ES-I3 (cell line): Measurements from ENCODE around the gene ME3.

ENCODE experiments used
- H3K36me3 ChIP-seq: 2 replicates; pipeline ENCODE4 v1.6.1; 2013; ENCODE audit warnings: mild to moderate bottlenecking, low read length, control low read depth, moderate library complexity; ENCODE audit not compliant: insufficient read depth
- H3K4me1 ChIP-seq: 2 replicates; pipeline ENCODE4 v1.6.1; 2013; ENCODE audit warnings: mild to moderate bottlenecking, control low read depth, low read length; ENCODE audit not compliant: insufficient read depth
- H3K9ac ChIP-seq: 2 replicates; pipeline ENCODE4 v1.6.1; 2013; ENCODE audit warnings: low read depth, mild to moderate bottlenecking, low read length, moderate library complexity
- H3K9me3 ChIP-seq: 2 replicates; pipeline ENCODE4 v1.6.1; 2013; ENCODE audit warnings: mild to moderate bottlenecking, low read length, moderate library complexity; ENCODE audit not compliant: control insufficient read depth, insufficient read depth

Gene ME3

GRCh38 chr11:86672007-86672621 is at the start of gene ME3:
ME3 (minus strand) TSS chr11:86672616.
- H3K9ac ChIP-seq = peak within 1 kb of the TSS; percentile 66
- H3K9me3 ChIP-seq = no peaks in the 10 kb centered on the region
- H3K36me3 ChIP-seq = no peaks in the 10 kb centered on the region
- H3K4me1 ChIP-seq = peaks cover 20% of the 10 kb centered on the region

- Histone ChIP-seq H3K9me3 (peaks cover 2% of the 10 kb centered on the region; the same call in 1 of the 2 replicates), H3K36me3 (no peaks in the 10 kb centered on the region), H3K9ac (no peak overlapping the region), H3K4me1 (peaks cover 8% of the 10 kb centered on the region)
These were observed 49.6 kb upstream of the ME3 start for GRCh38 chr11:86722006-86722405.

DNA sequence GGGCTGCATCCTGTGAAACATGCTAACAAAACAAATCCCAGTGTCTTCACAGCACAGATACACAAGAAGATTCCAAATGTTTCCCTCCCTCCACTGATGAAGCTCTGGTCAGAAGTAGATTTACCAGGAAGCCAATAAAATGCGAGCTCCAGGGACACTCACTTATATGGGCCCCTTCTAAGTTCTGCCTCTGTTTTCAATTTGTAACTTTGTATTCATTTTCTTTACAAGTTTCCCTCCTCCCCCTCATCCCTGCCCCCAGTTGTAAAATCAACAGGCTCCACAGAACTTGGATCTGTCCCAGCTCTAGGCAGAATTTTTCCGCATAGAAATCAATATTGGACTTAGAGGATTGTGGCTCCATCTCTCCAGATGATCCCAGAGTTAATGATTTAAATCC is 48.1 kb upstream of the ME3 start:
- Histone ChIP-seq H3K9ac (no peak overlapping the region), H3K4me1 (peaks cover 8% of the 10 kb centered on the region)

GRCh38 chr11:86719781-86720463 is 47.5 kb upstream of the ME3 start:
- H3K36me3 ChIP-seq = no peaks in the 10 kb centered on the region
- no peaks in the 10 kb centered on the region for H3K9me3 ChIP-seq
- H3K4me1 ChIP-seq = peaks cover 8% of the 10 kb centered on the region
- H3K9ac ChIP-seq = no peak overlapping the region

More for the DNA sequence above, 48.1 kb upstream of the ME3 start:
- Histone ChIP-seq H3K36me3 (no peaks in the 10 kb centered on the region), H3K9me3 (no peaks in the 10 kb centered on the region)

DNA sequence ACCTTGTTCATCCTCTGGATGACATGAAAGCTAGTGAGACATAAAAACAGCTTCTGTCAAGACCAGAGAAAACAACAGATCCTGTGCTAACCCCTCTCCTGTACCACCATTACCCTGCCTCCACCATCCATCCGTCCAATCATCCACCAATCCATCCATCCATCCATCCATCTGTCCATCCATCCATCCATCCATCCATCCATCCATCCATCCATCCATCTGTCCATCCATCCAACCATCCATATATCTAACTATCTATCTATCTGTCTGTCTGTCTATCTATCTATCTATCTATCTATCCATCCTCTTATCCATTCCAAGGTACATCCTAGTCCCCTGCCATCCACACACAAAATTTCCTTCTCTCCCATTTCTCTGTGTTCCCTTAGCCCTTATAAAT is 46.6 kb upstream of the ME3 start:
- H3K36me3 ChIP-seq = no peaks in the 10 kb centered on the region
- H3K4me1 ChIP-seq = peaks cover 8% of the 10 kb centered on the region
- H3K9ac ChIP-seq = no peak overlapping the region

DNA sequence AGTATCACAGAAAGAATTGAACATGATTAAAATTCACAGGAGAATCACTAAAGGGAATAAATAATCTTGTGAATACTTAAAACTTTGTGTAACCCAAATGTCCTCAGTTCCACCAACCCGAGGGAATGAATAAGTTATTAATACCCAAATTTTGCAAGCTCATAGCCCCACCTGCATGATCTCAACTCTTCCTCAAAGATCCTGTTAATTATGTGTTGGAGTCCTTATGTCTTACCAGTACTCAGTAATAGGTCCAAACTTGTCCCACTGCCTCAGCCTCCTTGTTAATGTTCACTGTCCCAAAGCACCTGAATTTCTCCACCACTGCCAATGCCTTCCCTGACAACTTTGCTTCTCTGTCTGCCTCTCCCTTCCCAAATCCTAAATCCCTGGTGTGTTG is 46.1 kb upstream of the ME3 start:
- Histone ChIP-seq H3K9me3 (no peaks in the 10 kb centered on the region), H3K4me1 (peaks cover 8% of the 10 kb centered on the region), H3K36me3 (no peaks in the 10 kb centered on the region), H3K9ac (no peak overlapping the region)

More for the DNA sequence above, 46.6 kb upstream of the ME3 start:
- H3K9me3 ChIP-seq = no peaks in the 10 kb centered on the region

- H3K9me3 ChIP-seq = no peaks in the 10 kb centered on the region
These were observed 45.5 kb upstream of the ME3 start for GRCh38 chr11:86717817-86718501.

GRCh38 chr11:86715611-86716010 is 43.2 kb upstream of the ME3 start:
- H3K36me3 ChIP-seq = no peaks in the 10 kb centered on the region
- peaks cover 8% of the 10 kb centered on the region for H3K4me1 ChIP-seq
- H3K9me3 ChIP-seq = no peaks in the 10 kb centered on the region
- H3K9ac ChIP-seq = no peak overlapping the region

More at GRCh38 chr11:86717817-86718501, 45.5 kb upstream of the ME3 start:
- Histone ChIP-seq H3K4me1 (peaks cover 8% of the 10 kb centered on the region), H3K9ac (no peak overlapping the region), H3K36me3 (no peaks in the 10 kb centered on the region)

GRCh38 chr11:86713552-86713951 is 41.1 kb upstream of the ME3 start:
- H3K4me1 ChIP-seq = no peaks in the 10 kb centered on the region
- no peak overlapping the region for H3K9ac ChIP-seq
- no peaks in the 10 kb centered on the region for H3K9me3 ChIP-seq
- no peaks in the 10 kb centered on the region for H3K36me3 ChIP-seq

DNA sequence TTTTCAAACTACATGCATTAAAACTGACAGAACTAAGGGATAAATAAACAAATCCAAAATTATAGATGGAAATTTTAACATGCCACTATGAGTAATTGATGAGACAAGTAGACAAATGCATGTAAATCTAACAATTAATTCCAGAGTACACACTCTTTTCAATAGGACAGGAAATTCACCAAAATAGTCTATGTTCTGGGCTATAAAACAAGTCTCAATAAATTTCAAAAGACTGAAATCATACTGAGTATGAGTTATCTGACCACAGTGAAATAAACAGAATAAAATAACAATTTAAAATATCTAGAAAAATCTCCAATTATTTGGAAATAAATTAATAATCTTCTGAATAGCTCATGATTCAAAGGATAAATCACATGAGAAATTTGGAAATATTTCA is 38.5 kb upstream of the ME3 start:
- H3K9me3 ChIP-seq = no peaks in the 10 kb centered on the region
- no peaks in the 10 kb centered on the region for H3K36me3 ChIP-seq
- no peaks in the 10 kb centered on the region for H3K4me1 ChIP-seq
- no peak overlapping the region for H3K9ac ChIP-seq

DNA sequence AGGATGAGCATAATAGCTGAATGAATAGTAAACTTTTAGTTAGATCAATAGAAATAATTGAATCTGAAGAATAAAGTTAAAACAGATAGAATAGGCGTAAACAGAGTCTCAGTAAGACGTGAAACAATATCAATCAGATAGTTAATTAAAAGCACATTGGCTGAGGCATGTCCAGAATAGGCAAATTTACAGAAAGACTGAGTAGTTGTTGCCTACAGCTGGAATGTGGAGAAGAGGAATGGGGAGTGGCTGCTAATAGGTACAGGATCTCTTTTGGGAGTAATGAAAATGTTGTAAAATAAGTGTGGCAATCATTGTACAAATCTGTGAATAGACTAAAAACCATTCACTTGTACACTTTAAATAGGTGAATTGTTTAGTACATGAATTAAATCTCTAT is 36.3 kb upstream of the ME3 start:
- no peak overlapping the region for H3K9ac ChIP-seq
- H3K36me3 ChIP-seq = no peaks in the 10 kb centered on the region
- H3K9me3 ChIP-seq = no peaks in the 10 kb centered on the region
- no peaks in the 10 kb centered on the region for H3K4me1 ChIP-seq

DNA sequence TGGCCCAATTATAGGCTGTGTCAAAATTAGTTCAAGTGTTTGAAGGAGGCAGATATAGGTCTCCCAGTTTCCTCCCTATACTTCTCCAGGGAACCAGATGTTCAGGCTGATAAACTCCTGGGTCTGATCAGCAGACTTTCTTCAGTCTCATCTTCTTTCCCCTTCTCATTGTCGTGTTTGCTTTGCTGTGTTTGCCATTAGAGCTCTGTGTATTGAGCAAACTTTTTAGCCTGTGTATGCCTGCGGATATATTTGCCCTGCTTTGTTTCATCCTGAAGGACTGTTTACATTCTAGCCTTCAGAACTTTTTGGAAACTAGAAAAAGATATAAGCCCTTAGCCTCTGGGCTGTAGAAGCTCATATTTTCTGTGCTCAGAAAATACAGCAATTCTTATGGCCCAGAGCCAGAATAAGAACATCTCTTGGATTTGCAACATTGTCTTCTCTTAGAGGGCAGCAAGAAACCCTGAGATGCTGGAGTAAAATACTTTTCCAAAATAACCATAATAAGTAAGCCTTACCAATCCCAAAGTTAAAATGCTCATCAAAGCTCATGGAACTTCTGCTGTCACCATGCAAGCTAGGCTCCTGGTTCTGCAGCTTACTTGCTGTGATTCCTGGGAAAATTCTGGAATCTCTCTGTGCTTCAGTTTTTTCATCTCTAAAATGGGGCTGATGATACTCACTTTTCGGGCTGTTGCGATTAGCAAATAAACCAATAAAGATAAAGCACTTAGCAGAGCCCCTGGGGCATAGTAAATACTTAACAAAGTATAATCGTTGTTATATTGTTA is 34.1 kb upstream of the ME3 start:
- no peaks in the 10 kb centered on the region for H3K36me3 ChIP-seq
- no peaks in the 10 kb centered on the region for H3K9me3 ChIP-seq
- no peaks in the 10 kb centered on the region for H3K4me1 ChIP-seq
- no peak overlapping the region for H3K9ac ChIP-seq

- Histone ChIP-seq H3K9ac (no peak overlapping the region), H3K36me3 (no peaks in the 10 kb centered on the region), H3K9me3 (no peaks in the 10 kb centered on the region), H3K4me1 (no peaks in the 10 kb centered on the region)
These were observed 32.3 kb upstream of the ME3 start for GRCh38 chr11:86704710-86705109.

DNA sequence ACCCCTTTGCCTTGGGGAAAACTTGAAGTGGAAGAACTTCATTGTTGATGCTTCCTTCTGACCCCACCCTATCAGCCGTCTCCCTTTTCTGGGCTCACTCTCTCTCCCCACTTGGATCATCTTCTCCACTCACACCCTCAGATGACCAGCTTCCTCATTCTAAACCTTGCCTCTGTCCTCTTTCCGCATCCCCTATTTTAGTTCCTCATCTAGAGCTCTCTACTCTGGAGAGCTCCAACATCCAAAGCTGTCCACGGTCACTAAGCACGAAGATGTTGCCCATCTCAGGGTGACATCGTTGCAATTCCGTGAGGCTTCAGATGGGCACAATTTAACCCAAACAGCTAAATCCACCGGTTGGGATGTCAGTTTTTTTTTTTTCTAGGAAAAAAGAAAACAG is 31.6 kb upstream of the ME3 start:
- no peaks in the 10 kb centered on the region for H3K4me1 ChIP-seq
- H3K36me3 ChIP-seq = no peaks in the 10 kb centered on the region
- no peaks in the 10 kb centered on the region for H3K9me3 ChIP-seq
- no peak overlapping the region for H3K9ac ChIP-seq
